GM12801 (cell line): ENCODE measurements around the gene POMGNT2.

Source experiments
- CTCF ChIP-seq: IDR thresholded peaks from one replicate; pipeline ENCODE4 v1.5.1; 2011; ENCODE audit warnings: control low read depth; ENCODE audit not compliant: insufficient read length; ENCODE audit errors: extremely low read depth

The POMGNT2 gene

GRCh38 chr3:43074482-43074881 is 31.4 kb downstream of the POMGNT2 start:
- TF ChIP-seq CTCF, result no peak

- TF ChIP-seq CTCF, result no peak
Observed at GRCh38 chr3:43073836-43074220, 32.1 kb downstream of the POMGNT2 start.

GRCh38 chr3:43073116-43073835 is 32.6 kb downstream of the POMGNT2 start:
- no peak for TF ChIP-seq CTCF

- TF ChIP-seq CTCF, result no peak
Observed at GRCh38 chr3:43072361-43072760, 33.5 kb downstream of the POMGNT2 start.

- TF ChIP-seq CTCF, result no peak
Observed at GRCh38 chr3:43071313-43071893, 34.5 kb downstream of the POMGNT2 start.

- no peak for TF ChIP-seq CTCF
Observed at GRCh38 chr3:43063114-43063513, 42.8 kb downstream of the POMGNT2 start.

GRCh38 chr3:43062564-43063040 is 43.3 kb downstream of the POMGNT2 start:
- no peak for TF ChIP-seq CTCF
